ENCODE data around the gene TMED10. TPM values are rescaled to one million over a fixed set of nuclear protein-coding genes. Genes with fewer than 3 reads are reported as not detected.

TMED10 gene
- total RNA-seq, 2 experiments from 2014 or later = 129 to 221 TPM

- intact Hi-C loops (cut with micrococcal nuclease; ENCODE audit: unreplicated experiment) = no loop called here
- H3K4me1 ChIP-seq (ENCODE audit: insufficient read depth, low read length, poor library complexity, severe bottlenecking) = peaks cover 25% of the 10 kb centered on the region
- ChIA-PET POLR2A (interaction anchor here (1.2 to 1.6 kb wide), 2 partner anchors 9 to 80 kb away, joined by 3 to 6 read pairs; no protein-coding TSS in a partner anchor), CTCF (ENCODE audit: unreplicated experiment) (no interaction called here)
- H3K36me3 ChIP-seq (ENCODE audit: insufficient read depth, low read length) = peaks cover 20% of the 10 kb centered on the region; the same call in 1 of the 2 replicates
- no peak overlapping the region for H3K4me2 ChIP-seq (ENCODE audit: low read length)
- H3K4me3 ChIP-seq (ENCODE audit: low read depth, low read length, poor library complexity, severe bottlenecking) = no peak overlapping the region
- no peak overlapping the region for H2AFZ ChIP-seq (ENCODE audit: low read length)
- H3K9me2 ChIP-seq (ENCODE audit: insufficient read depth, low read length) = no peaks in the 10 kb centered on the region
- H3K79me2 ChIP-seq (ENCODE audit: insufficient read depth, low read depth, low read length) = peaks cover 97% of the 10 kb centered on the region
- H3K9me3 ChIP-seq (ENCODE audit: low read length) = no peaks in the 10 kb centered on the region
- H3K27ac ChIP-seq (ENCODE audit: low read depth, low read length, poor library complexity, severe bottlenecking) = no peak overlapping the region
- TF ChIP-seq EZH2phosphoT487 (IDR thresholded peaks at IDR 0.05; ENCODE audit: borderline replicate concordance, low read depth, low read length) = no peak
- TF ChIP-seq CTCF (conservative IDR thresholded peaks at IDR 0.05; ENCODE audit: low read length) = no peak
- H4K20me1 ChIP-seq (ENCODE audit: insufficient read depth, low read length) = peaks cover 9% of the 10 kb centered on the region
- no TSS peak for BruUV-seq (replicated peaks)
- no peak for DNase-seq (ENCODE audit: low spot score)
Observed at GRCh38 chr14:75168586-75169335, 7.7 kb downstream of the TMED10 start.

GRCh38 chr14:75167325-75167724 is 9.1 kb downstream of the TMED10 start:
- ChIA-PET CTCF (ENCODE audit: unreplicated experiment) (no interaction called here), POLR2A (interaction anchor here (0.6 to 1.5 kb wide), 2 partner anchors 13 to 99 kb away, joined by 3 to 4 read pairs; no protein-coding TSS in a partner anchor)
- Histone ChIP-seq H3K4me2 (ENCODE audit: low read length) (no peak overlapping the region), H3K27ac (ENCODE audit: low read depth, low read length, poor library complexity, severe bottlenecking) (no peak overlapping the region), H3K36me3 (ENCODE audit: insufficient read depth, low read length) (0 out of 2 replicates have a peak, but pooled peaks cover 12% of the 10 kb centered on the region), H3K9me3 (ENCODE audit: low read length) (no peaks in the 10 kb centered on the region), H3K9me2 (ENCODE audit: insufficient read depth, low read length) (no peaks in the 10 kb centered on the region), H2AFZ (ENCODE audit: low read length) (no peak overlapping the region), H3K79me2 (ENCODE audit: insufficient read depth, low read depth, low read length) (peaks cover 95% of the 10 kb centered on the region), H3K4me1 (ENCODE audit: insufficient read depth, low read length, poor library complexity, severe bottlenecking) (peaks cover 16% of the 10 kb centered on the region), H4K20me1 (ENCODE audit: insufficient read depth, low read length) (peaks cover 10% of the 10 kb centered on the region; the same call in 1 of the 2 replicates), H3K4me3 (ENCODE audit: low read depth, low read length, poor library complexity, severe bottlenecking) (no peak overlapping the region)
- intact Hi-C loops (cut with micrococcal nuclease; ENCODE audit: unreplicated experiment) = no loop called here
- DNase-seq (ENCODE audit: low spot score) = no peak
- no TSS peak for BruUV-seq (replicated peaks)
- TF ChIP-seq CTCF (conservative IDR thresholded peaks at IDR 0.05; ENCODE audit: low read length) = no peak
- no peak for TF ChIP-seq EZH2phosphoT487 (IDR thresholded peaks at IDR 0.05; ENCODE audit: borderline replicate concordance, low read depth, low read length)

Data from OCI-LY7 (cell line).